Mucosa of stomach (tissue), 1 donor: Measurements from ENCODE around the gene SKIC3.

Experiments used
- H3K27me3 ChIP-seq: one replicate; pipeline ENCODE4 v1.7.0; 2013; ENCODE audit warnings: mild to moderate bottlenecking, low read length; ENCODE audit not compliant: control insufficient read depth, insufficient read depth
- H3K36me3 ChIP-seq: one replicate; pipeline ENCODE4 v1.7.0; 2013; ENCODE audit warnings: low read length; ENCODE audit not compliant: control insufficient read depth, insufficient read depth
- H3K4me1 ChIP-seq: one replicate; pipeline ENCODE4 v1.7.0; 2013; ENCODE audit warnings: mild to moderate bottlenecking, low read length; ENCODE audit not compliant: control insufficient read depth, insufficient read depth
- H3K4me3 ChIP-seq: one replicate; pipeline ENCODE4 v1.7.0; 2013; ENCODE audit warnings: low read length
- H3K9ac ChIP-seq: one replicate; pipeline ENCODE4 v1.7.0; 2013; ENCODE audit warnings: mild to moderate bottlenecking, low read length, moderate library complexity
- H3K9me3 ChIP-seq: one replicate; pipeline ENCODE4 v1.7.0; 2013; ENCODE audit warnings: mild to moderate bottlenecking, low read length, moderate library complexity; ENCODE audit not compliant: control insufficient read depth
- donor health status: Pancreatic carcinoma.

Gene SKIC3

GRCh38 chr5:95526871-95527270 is 27.9 kb downstream of the SKIC3 start:
- no peak overlapping the region for H3K4me3 ChIP-seq
- no peaks in the 10 kb centered on the region for H3K4me1 ChIP-seq
- no peaks in the 10 kb centered on the region for H3K36me3 ChIP-seq
- H3K9me3 ChIP-seq: no peaks in the 10 kb centered on the region
- H3K9ac ChIP-seq: no peak overlapping the region
- no peaks in the 10 kb centered on the region for H3K27me3 ChIP-seq

GRCh38 chr5:95524423-95524822 is 30.4 kb downstream of the SKIC3 start:
- no peak overlapping the region for H3K9ac ChIP-seq
- H3K27me3 ChIP-seq: no peaks in the 10 kb centered on the region
- no peaks in the 10 kb centered on the region for H3K36me3 ChIP-seq
- no peaks in the 10 kb centered on the region for H3K4me1 ChIP-seq
- no peak overlapping the region for H3K4me3 ChIP-seq
- H3K9me3 ChIP-seq: no peaks in the 10 kb centered on the region

GRCh38 chr5:95520206-95520605 is 34.6 kb downstream of the SKIC3 start:
- Histone ChIP-seq H3K4me3 (no peak overlapping the region), H3K9me3 (no peaks in the 10 kb centered on the region), H3K4me1 (no peaks in the 10 kb centered on the region), H3K9ac (no peak overlapping the region), H3K36me3 (peaks cover under 1% of the 10 kb centered on the region), H3K27me3 (no peaks in the 10 kb centered on the region)

GRCh38 chr5:95519681-95520080 is 35.1 kb downstream of the SKIC3 start:
- no peak overlapping the region for H3K4me3 ChIP-seq
- peaks cover 5% of the 10 kb centered on the region for H3K36me3 ChIP-seq
- H3K9ac ChIP-seq: no peak overlapping the region
- H3K9me3 ChIP-seq: no peaks in the 10 kb centered on the region
- no peaks in the 10 kb centered on the region for H3K27me3 ChIP-seq
- no peaks in the 10 kb centered on the region for H3K4me1 ChIP-seq

- H3K9ac ChIP-seq: no peak overlapping the region
- peaks cover 5% of the 10 kb centered on the region for H3K36me3 ChIP-seq
- H3K4me3 ChIP-seq: no peak overlapping the region
Measured at GRCh38 chr5:95519151-95519550, 35.6 kb downstream of the SKIC3 start.

GRCh38 chr5:95518417-95518816 is 36.4 kb downstream of the SKIC3 start:
- Histone ChIP-seq H3K36me3 (peaks cover 5% of the 10 kb centered on the region), H3K27me3 (no peaks in the 10 kb centered on the region)

More at GRCh38 chr5:95519151-95519550, 35.6 kb downstream of the SKIC3 start:
- H3K4me1 ChIP-seq: no peaks in the 10 kb centered on the region
- no peaks in the 10 kb centered on the region for H3K9me3 ChIP-seq
- H3K27me3 ChIP-seq: no peaks in the 10 kb centered on the region

GRCh38 chr5:95511606-95512005 is 43.2 kb downstream of the SKIC3 start:
- Histone ChIP-seq H3K9ac (no peak overlapping the region), H3K4me1 (peaks cover 5% of the 10 kb centered on the region), H3K36me3 (peaks cover 5% of the 10 kb centered on the region), H3K4me3 (no peak overlapping the region), H3K9me3 (no peaks in the 10 kb centered on the region), H3K27me3 (no peaks in the 10 kb centered on the region)

More at GRCh38 chr5:95518417-95518816, 36.4 kb downstream of the SKIC3 start:
- Histone ChIP-seq H3K4me1 (no peaks in the 10 kb centered on the region), H3K4me3 (no peak overlapping the region), H3K9me3 (no peaks in the 10 kb centered on the region), H3K9ac (no peak overlapping the region)

- H3K4me3 ChIP-seq: no peak overlapping the region
- peaks cover 5% of the 10 kb centered on the region for H3K4me1 ChIP-seq
- no peaks in the 10 kb centered on the region for H3K36me3 ChIP-seq
- no peaks in the 10 kb centered on the region for H3K9me3 ChIP-seq
- no peaks in the 10 kb centered on the region for H3K27me3 ChIP-seq
- H3K9ac ChIP-seq: no peak overlapping the region
Measured at GRCh38 chr5:95508550-95508949, 46.2 kb downstream of the SKIC3 start.
